Endothelial cell of umbilical vein (primary cell): ENCODE measurements around the gene LCP1. TPM values are rescaled to one million over a fixed set of nuclear protein-coding genes. Genes with fewer than 3 reads are reported as not detected.

Source experiments
- BruUV-seq: library from RNA; stranded (reverse); fragments of 400-500 nt; replicated peaks from 2 replicates; lab custom pipeline; 2021; lab: Mats Ljungman, UMichigan
- CTCF ChIA-PET: fragments of 300-600, 350-600 bp; sonication (Branson Sonifier 250); formaldehyde crosslinking; loops from one replicate; lab custom pipeline; 2021; ENCODE audit warnings: antibody characterized with exemption, inconsistent platforms; lab: Charles Lee
- POLR2A ChIA-PET: fragments of 300-600, 350-600 bp; sonication (Branson Sonifier 250); formaldehyde crosslinking; loops from one replicate; lab custom pipeline; 2021; ENCODE audit warnings: antibody characterized with exemption, inconsistent platforms; lab: Charles Lee
- DNase-seq: peaks from one replicate; pipeline ENCODE4 v3.0.0-alpha.2; 2011; ENCODE audit warnings: low read depth, low spot score
- FAIRE-seq: peaks from 2 replicates; lab custom pipeline; 2011; peaks lifted over from hg19 to GRCh38; lab: Jason Lieb, UNC
- H2AFZ ChIP-seq: 2 replicates; pipeline ENCODE4 v1.6.0; 2012; ENCODE audit warnings: low read depth, low read length, control low read depth, inconsistent platforms
- H3K27ac ChIP-seq: 2 replicates; pipeline ENCODE4 v1.5.1; 2011; ENCODE audit warnings: low read depth, mild to moderate bottlenecking, control low read depth, low read length, moderate library complexity; ENCODE audit not compliant: insufficient read depth
- H3K27me3 ChIP-seq, 2 experiments: 2 replicates each; pipeline versions ENCODE4 v1.6.0 to v1.6.1; 2011; ENCODE audit warnings: low read length in 2 of 2, mixed read lengths in 1 of 2; ENCODE audit not compliant: control insufficient read depth in 2 of 2, insufficient read depth in 2 of 2
- H3K36me3 ChIP-seq, 2 experiments: 2 replicates in 1 of 2; 3 replicates in 1 of 2; pipeline ENCODE4 v1.5.1; 2011; ENCODE audit warnings: low read length in 2 of 2, mild to moderate bottlenecking in 1 of 2, moderate library complexity in 1 of 2; ENCODE audit not compliant: control insufficient read depth in 2 of 2, insufficient read depth in 2 of 2; ENCODE audit errors: extremely low read depth in 1 of 2
- H3K4me1 ChIP-seq: 3 replicates; pipeline ENCODE4 v1.5.1; 2011; ENCODE audit warnings: mild to moderate bottlenecking, low read length; ENCODE audit not compliant: control insufficient read depth, insufficient read depth; ENCODE audit errors: extremely low read depth
- H3K4me2 ChIP-seq: 2 replicates; pipeline ENCODE4 v1.6.1; 2011; ENCODE audit warnings: low read length, control low read depth, mixed read lengths; ENCODE audit not compliant: insufficient read depth
- H3K4me3 ChIP-seq, 3 experiments: fragments of 200-600 bp in 1 of 3; sonication (generic), shearing (Covaris generic) in 1 of 3; replicated peaks in 1 of 3; 2 replicates each; pipeline ENCODE4 v1.5.1; 2011 to 2016; ENCODE audit warnings: control low read depth in 3 of 3, low read length in 3 of 3, mild to moderate bottlenecking in 2 of 3, inconsistent platforms in 1 of 3, low read depth in 1 of 3, moderate library complexity in 1 of 3; ENCODE audit not compliant: insufficient read depth in 1 of 3
- H3K79me2 ChIP-seq: 2 replicates; pipeline ENCODE4 v1.6.0; 2012; ENCODE audit warnings: low read length, inconsistent platforms; ENCODE audit not compliant: control insufficient read depth, insufficient read depth
- H3K9ac ChIP-seq: replicated peaks from 2 replicates; pipeline ENCODE3; 2011; ENCODE audit warnings: low read length, control low read depth; ENCODE audit not compliant: insufficient read depth; ENCODE audit errors: extremely low read depth
- H3K9me1 ChIP-seq: replicated peaks from 3 replicates; pipeline ENCODE4 v1.6.0; 2011; ENCODE audit warnings: mild to moderate bottlenecking, low read length; ENCODE audit not compliant: control insufficient read depth, insufficient read depth; ENCODE audit errors: extremely low read depth
- H3K9me3 ChIP-seq: replicated peaks from 2 replicates; pipeline ENCODE4 v1.5.1; 2012; ENCODE audit warnings: low read length, inconsistent platforms; ENCODE audit not compliant: control insufficient read depth, insufficient read depth
- H4K20me1 ChIP-seq: replicated peaks from 2 replicates; pipeline ENCODE3; 2011; ENCODE audit warnings: mild to moderate bottlenecking, low read length; ENCODE audit not compliant: control insufficient read depth, insufficient read depth; ENCODE audit errors: extremely low read depth
- CTCF ChIP-seq, 2 donors: IDR thresholded peaks; 1 replicate in 1 of 2; 2 replicates in 1 of 2; pipeline ENCODE4 v1.5.1; 2011; ENCODE audit warnings: low read length in 2 of 2, mild to moderate bottlenecking in 2 of 2, moderate library complexity in 2 of 2, control low read depth in 1 of 2, inconsistent platforms in 1 of 2, low read depth in 1 of 2; ENCODE audit not compliant: insufficient read depth in 1 of 2; ENCODE audit errors: extremely low read depth in 1 of 2
- EZH2 ChIP-seq: IDR thresholded peaks from 2 replicates; pipeline ENCODE4 v1.6.1; 2012; ENCODE audit warnings: borderline replicate concordance, low read depth, mild to moderate bottlenecking, moderate library complexity, low read length, inconsistent platforms; ENCODE audit not compliant: severe bottlenecking
- FOS ChIP-seq: IDR thresholded peaks from 2 replicates; pipeline ENCODE4 v1.6.1; 2011; ENCODE audit warnings: mild to moderate bottlenecking, low read length, moderate library complexity, borderline replicate concordance; ENCODE audit not compliant: insufficient read depth
- GATA2 ChIP-seq: IDR thresholded peaks from 2 replicates; pipeline ENCODE4 v1.7.0; 2011; ENCODE audit warnings: low read depth, mild to moderate bottlenecking, moderate library complexity, mixed read lengths, low read length; ENCODE audit not compliant: insufficient read length, insufficient read depth
- JUN ChIP-seq: IDR thresholded peaks from 2 replicates; pipeline ENCODE4 v1.6.1; 2011; ENCODE audit warnings: borderline replicate concordance, low read depth; ENCODE audit not compliant: insufficient read length, insufficient read depth
- POLR2AphosphoS5 ChIP-seq: IDR thresholded peaks from 2 replicates; pipeline ENCODE4 v1.6.1; 2012; ENCODE audit warnings: low read depth, mild to moderate bottlenecking, control low read depth, low read length, moderate library complexity; ENCODE audit not compliant: insufficient read depth
- dilution Hi-C: fragments of 300-500 bp; cut with MboI; formaldehyde crosslinking; loops from one replicate; pipeline ENCODE4 v1.15.0; 2019; ENCODE audit warnings: low sequenced_read_pairs; ENCODE audit not compliant: extremely low pct_ligation_motif_present
- intact Hi-C: fragments of 100-400 bp; cut with micrococcal nuclease; formaldehyde crosslinking; loops from one replicate; pipeline ENCODE4 v1.10.0; 2022
- polyA plus RNA-seq, 4 experiments: library from polyadenylated mRNA; depleted of rRNA in 3 of 4; stranded (reverse) in 3 of 4; unstranded in 1 of 4; fragments of >200 nt; gene quantifications; 2 replicates each; pipeline versions ENCODE4 v1.2.1 to v1.2.3, GENCODE V29; 2011 to 2012; ENCODE audit warnings: missing spikeins in 1 of 4
- total RNA-seq: library from RNA; stranded (reverse); gene quantifications from 2 replicates; pipeline ENCODE4 v1.2.3, GENCODE V29; 2021

LCP1 gene
- total and polyA plus RNA-seq, 2 donors (not counting 3 experiments of a cell fraction or from before 2014, with no cell fraction given) = 0.18 to 0.38 TPM

GRCh38 chr13:46202966-46203365 lies 21.0 kb upstream of the LCP1 start:
- no TSS peak for BruUV-seq
- H3K36me3 ChIP-seq = no peaks in the 10 kb centered on the region
- H3K4me3 ChIP-seq = no peak overlapping the region
- H3K4me1 ChIP-seq = no peaks in the 10 kb centered on the region
- H3K4me2 ChIP-seq = no peak overlapping the region
- dilution Hi-C loops (no loop called here), intact Hi-C loops (no loop called here)
- CTCF ChIA-PET = interaction anchor here (0.6 to 1.8 kb wide), 5 partner anchors 33 to 395 kb away, joined by 3 to 5 read pairs (median 3); no protein-coding TSS in a partner anchor
- FAIRE-seq (no peak), DNase-seq (no peak)
- no peak overlapping the region for H3K9ac ChIP-seq
- H3K9me3 ChIP-seq = no peaks in the 10 kb centered on the region
- no peak overlapping the region for H2AFZ ChIP-seq
- H3K27me3 ChIP-seq = peaks cover 0 to 1% of the 10 kb centered on the region in 2 experiments
- no peaks in the 10 kb centered on the region for H3K9me1 ChIP-seq
- no peaks in the 10 kb centered on the region for H4K20me1 ChIP-seq
- no peak overlapping the region for H3K27ac ChIP-seq
- TF ChIP-seq EZH2 (no peak), FOS (no peak), JUN (no peak), POLR2AphosphoS5 (no peak), GATA2 (no peak), CTCF (IDR thresholded peaks at IDR 0.05; ENCODE audit: extremely low read depth in 1 of 2, insufficient read depth in 1 of 2, low read depth in 1 of 2, low read length in 2 of 2) (no peak)
- POLR2A ChIA-PET = no interaction called here
- no peaks in the 10 kb centered on the region for H3K79me2 ChIP-seq
